ENCODE results near the gene TRIM38.

DNA sequence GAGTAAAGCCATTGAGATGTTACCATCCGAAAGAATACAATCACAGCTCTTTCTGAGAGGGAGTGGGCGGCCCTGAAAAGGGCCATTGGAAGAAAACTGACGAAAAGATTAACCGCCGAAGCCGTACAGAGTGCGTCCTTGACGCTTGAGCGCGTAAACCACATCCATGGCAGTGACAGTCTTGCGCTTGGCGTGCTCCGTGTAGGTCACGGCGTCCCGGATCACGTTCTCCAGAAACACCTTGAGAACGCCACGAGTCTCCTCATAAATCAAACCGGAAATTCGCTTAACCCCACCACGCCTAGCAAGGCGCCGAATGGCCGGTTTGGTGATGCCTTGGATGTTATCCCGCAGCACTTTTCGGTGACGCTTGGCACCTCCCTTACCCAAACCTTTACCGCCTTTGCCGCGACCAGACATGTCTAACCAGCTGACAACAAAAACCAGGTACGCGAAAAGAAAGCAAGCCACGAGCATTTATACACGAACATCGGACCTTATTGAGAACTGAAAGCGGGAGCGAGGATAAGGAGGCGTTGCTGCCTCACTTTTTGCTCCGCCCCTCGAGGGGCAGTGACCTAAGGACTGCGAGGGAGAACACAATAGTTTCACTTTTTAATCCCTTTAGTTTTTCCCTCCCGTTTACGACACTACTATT, 64.4 kb downstream of the TRIM38 start:
- TF ChIP-seq, protein P1, sequence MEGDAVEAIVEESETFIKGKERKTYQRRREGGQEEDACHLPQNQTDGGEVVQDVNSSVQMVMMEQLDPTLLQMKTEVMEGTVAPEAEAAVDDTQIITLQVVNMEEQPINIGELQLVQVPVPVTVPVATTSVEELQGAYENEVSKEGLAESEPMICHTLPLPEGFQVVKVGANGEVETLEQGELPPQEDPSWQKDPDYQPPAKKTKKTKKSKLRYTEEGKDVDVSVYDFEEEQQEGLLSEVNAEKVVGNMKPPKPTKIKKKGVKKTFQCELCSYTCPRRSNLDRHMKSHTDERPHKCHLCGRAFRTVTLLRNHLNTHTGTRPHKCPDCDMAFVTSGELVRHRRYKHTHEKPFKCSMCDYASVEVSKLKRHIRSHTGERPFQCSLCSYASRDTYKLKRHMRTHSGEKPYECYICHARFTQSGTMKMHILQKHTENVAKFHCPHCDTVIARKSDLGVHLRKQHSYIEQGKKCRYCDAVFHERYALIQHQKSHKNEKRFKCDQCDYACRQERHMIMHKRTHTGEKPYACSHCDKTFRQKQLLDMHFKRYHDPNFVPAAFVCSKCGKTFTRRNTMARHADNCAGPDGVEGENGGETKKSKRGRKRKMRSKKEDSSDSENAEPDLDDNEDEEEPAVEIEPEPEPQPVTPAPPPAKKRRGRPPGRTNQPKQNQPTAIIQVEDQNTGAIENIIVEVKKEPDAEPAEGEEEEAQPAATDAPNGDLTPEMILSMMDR (IDR thresholded peaks at IDR 0.05 in 4 of 5, conservative IDR thresholded peaks at IDR 0.05 in 1 of 5) = no peak
- TF ChIP-seq POLR2A (IDR thresholded peaks at IDR 0.05) = peak; percentile 71 to 83
